ES-I3 (cell line): ENCODE results near the gene KCTD4.

Experiments
- H3K36me3 ChIP-seq: 2 replicates; pipeline ENCODE4 v1.6.1; 2013; ENCODE audit warnings: mild to moderate bottlenecking, low read length, control low read depth, moderate library complexity; ENCODE audit not compliant: insufficient read depth
- H3K4me1 ChIP-seq: 2 replicates; pipeline ENCODE4 v1.6.1; 2013; ENCODE audit warnings: mild to moderate bottlenecking, control low read depth, low read length; ENCODE audit not compliant: insufficient read depth
- H3K9ac ChIP-seq: 2 replicates; pipeline ENCODE4 v1.6.1; 2013; ENCODE audit warnings: low read depth, mild to moderate bottlenecking, low read length, moderate library complexity
- H3K9me3 ChIP-seq: 2 replicates; pipeline ENCODE4 v1.6.1; 2013; ENCODE audit warnings: mild to moderate bottlenecking, low read length, moderate library complexity; ENCODE audit not compliant: control insufficient read depth, insufficient read depth

KCTD4 gene

GRCh38 chr13:45224176-45224575 is 23.3 kb upstream of the KCTD4 start:
- Histone ChIP-seq H3K36me3 (no peaks in the 10 kb centered on the region; the same call in 1 of the 2 replicates), H3K9me3 (no peaks in the 10 kb centered on the region), H3K9ac (no peak overlapping the region), H3K4me1 (peaks cover 13% of the 10 kb centered on the region)

DNA sequence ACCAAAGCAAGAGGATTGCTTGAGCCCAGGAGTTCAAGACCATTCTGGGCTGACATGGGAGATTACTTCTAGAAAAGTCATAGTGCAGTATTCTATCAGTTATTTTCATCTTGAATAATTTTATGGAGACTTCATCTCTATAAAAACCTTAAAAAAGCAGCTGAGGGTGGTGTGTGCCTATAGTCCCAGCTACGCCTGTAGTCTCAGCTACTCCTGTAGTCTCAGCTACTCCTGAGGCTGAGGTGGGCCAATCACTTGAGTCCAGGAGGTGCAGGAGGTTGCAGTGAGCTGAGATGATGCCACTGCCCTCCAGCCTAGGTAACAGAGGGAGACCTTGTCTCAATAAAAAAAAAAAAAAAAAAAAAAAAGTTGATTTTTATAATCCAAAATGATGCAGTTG is 22.1 kb upstream of the KCTD4 start:
- H3K9me3 ChIP-seq: no peaks in the 10 kb centered on the region
- no peaks in the 10 kb centered on the region; the same call in 1 of the 2 replicates for H3K36me3 ChIP-seq
- H3K9ac ChIP-seq: no peak overlapping the region
- peaks cover 24% of the 10 kb centered on the region for H3K4me1 ChIP-seq

DNA sequence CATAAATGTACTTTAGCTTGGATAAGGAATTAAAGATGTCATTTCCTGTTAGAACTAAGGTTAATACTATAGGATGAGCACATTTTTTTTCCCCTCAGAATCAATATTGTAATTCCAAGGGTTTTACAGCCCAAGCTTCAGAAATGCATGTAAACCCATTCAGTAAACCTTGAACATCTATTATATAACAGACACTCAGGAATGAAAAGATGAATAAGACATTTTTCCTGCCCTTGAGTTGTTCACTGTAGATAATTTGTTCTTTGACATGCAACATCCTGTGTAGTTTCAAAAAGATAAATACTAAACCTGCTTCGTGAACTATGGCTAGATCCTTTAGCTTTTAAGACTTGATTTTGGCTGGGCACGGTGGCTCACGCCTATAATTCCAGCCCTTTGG is 21.7 kb upstream of the KCTD4 start:
- Histone ChIP-seq H3K36me3 (no peaks in the 10 kb centered on the region; the same call in 1 of the 2 replicates), H3K4me1 (peaks cover 24% of the 10 kb centered on the region), H3K9ac (no peak overlapping the region), H3K9me3 (no peaks in the 10 kb centered on the region)

GRCh38 chr13:45220403-45220802 is 19.6 kb upstream of the KCTD4 start:
- Histone ChIP-seq H3K4me1 (peaks cover 20% of the 10 kb centered on the region), H3K9ac (no peak overlapping the region), H3K36me3 (no peaks in the 10 kb centered on the region; the same call in 1 of the 2 replicates), H3K9me3 (no peaks in the 10 kb centered on the region)

- H3K9me3 ChIP-seq: no peaks in the 10 kb centered on the region
Observed at GRCh38 chr13:45219938-45220375, 19.1 kb upstream of the KCTD4 start.

GRCh38 chr13:45219123-45219891 is 18.5 kb upstream of the KCTD4 start:
- Histone ChIP-seq H3K9me3 (no peaks in the 10 kb centered on the region), H3K36me3 (no peaks in the 10 kb centered on the region; the same call in 1 of the 2 replicates), H3K9ac (no peak overlapping the region), H3K4me1 (peaks cover 20% of the 10 kb centered on the region)

More at GRCh38 chr13:45219938-45220375, 19.1 kb upstream of the KCTD4 start:
- H3K4me1 ChIP-seq: peaks cover 20% of the 10 kb centered on the region
- H3K9ac ChIP-seq: no peak overlapping the region
- no peaks in the 10 kb centered on the region; the same call in 1 of the 2 replicates for H3K36me3 ChIP-seq

GRCh38 chr13:45218689-45219088 is 17.8 kb upstream of the KCTD4 start:
- H3K4me1 ChIP-seq: peaks cover 20% of the 10 kb centered on the region
- no peaks in the 10 kb centered on the region; the same call in 1 of the 2 replicates for H3K36me3 ChIP-seq
- no peak overlapping the region for H3K9ac ChIP-seq
- no peaks in the 10 kb centered on the region for H3K9me3 ChIP-seq

DNA sequence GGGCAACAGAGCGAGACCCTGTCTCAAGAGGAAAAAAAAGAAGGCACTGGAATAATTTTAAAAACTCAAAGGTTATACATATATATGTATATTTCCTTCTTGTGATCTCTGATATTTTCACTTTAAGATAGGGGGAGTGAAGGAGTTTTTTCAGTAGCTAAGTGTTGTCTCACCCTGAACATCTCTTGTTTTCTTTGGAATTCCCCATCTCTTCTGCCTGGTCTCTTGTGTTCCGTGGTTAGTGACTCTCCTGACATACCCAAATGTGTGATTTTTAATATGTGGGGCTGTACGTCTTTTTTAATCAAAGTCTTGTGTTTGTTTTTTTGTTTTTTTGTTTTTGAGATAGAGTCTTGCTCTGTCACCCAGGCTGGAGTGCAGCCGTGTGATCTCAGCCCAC is 15.3 kb upstream of the KCTD4 start:
- H3K4me1 ChIP-seq: peaks cover 20% of the 10 kb centered on the region
- H3K9me3 ChIP-seq: no peaks in the 10 kb centered on the region
- no peak overlapping the region for H3K9ac ChIP-seq
- no peaks in the 10 kb centered on the region for H3K36me3 ChIP-seq

DNA sequence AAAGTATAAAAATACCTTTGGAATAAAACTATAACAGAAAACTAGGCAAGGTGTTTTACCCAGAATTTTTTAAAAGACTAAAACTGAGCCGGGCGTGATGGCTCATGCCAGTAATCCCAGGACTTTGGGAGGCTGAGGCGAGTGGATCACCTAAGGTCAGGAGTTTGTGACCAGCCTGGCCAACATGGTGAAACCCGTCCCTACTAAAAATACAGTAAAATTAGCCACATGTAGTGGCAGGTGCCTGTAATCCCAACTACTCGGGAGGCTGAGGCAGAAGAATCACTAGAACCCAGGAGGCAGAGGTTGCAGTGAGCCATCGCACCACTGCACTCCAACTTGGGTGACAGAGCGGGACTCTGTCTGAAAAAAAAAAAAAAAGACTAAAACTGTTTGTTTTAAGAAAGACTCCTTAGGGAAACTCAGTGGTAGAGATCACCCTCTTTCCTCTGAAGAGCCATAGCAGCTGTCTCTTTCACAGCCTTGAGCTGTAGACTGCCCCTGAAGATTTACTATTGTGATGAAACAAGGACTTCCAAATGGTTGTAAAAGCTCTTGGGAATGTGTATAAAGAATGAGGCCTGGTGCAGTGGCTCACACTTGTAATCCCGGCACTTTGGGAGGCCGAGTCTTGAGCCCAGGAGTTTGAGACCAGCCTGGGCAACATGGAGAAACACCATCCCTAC is 14.7 kb upstream of the KCTD4 start:
- H3K9ac ChIP-seq: no peak overlapping the region
- no peaks in the 10 kb centered on the region for H3K9me3 ChIP-seq
- H3K36me3 ChIP-seq: no peaks in the 10 kb centered on the region
- H3K4me1 ChIP-seq: peaks cover 20% of the 10 kb centered on the region

DNA sequence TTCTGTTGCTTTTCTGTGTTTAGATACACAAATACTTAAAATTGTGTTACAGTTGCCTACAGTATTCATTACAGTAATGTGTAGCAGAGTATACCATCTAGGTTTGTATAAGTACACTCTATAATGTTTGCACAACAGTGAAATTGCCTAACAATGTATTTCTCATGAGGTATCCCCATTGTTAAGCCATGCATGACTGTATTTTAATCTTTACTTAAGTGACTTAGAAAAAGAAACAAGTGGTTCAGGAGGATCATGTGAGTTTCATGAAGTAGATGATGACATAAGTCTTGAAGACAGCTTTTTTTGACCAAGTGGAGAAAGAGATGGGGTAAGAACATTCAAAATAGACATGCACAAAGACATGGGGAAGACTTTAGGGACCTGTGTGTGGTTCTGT is 8.4 kb upstream of the KCTD4 start:
- Histone ChIP-seq H3K9me3 (no peaks in the 10 kb centered on the region), H3K36me3 (peaks cover 7% of the 10 kb centered on the region; the same call in 1 of the 2 replicates), H3K4me1 (peaks cover 4% of the 10 kb centered on the region; the same call in 1 of the 2 replicates), H3K9ac (no peak overlapping the region)

DNA sequence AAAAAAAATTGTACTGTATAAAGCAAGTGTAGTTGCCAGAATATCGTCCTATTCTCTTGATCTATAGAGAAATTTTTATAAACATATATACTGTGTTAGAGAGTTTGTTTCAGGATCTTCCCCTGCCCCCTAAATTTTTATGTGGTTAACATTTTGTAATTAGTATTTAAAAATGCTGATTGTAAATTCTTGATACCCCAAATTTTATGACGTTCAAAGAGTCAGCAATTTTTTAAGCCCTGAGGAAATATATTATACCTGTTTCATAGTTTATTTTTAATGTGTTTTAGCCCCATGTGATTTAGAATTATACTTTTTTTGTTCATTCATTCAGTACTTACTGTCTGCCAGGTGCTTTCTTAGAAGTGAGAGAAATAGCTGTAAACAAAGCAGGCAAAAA is 7.3 kb upstream of the KCTD4 start:
- Histone ChIP-seq H3K9ac (no peak overlapping the region), H3K9me3 (no peaks in the 10 kb centered on the region), H3K4me1 (peaks cover 4% of the 10 kb centered on the region; the same call in 1 of the 2 replicates), H3K36me3 (peaks cover 7% of the 10 kb centered on the region; the same call in 1 of the 2 replicates)

DNA sequence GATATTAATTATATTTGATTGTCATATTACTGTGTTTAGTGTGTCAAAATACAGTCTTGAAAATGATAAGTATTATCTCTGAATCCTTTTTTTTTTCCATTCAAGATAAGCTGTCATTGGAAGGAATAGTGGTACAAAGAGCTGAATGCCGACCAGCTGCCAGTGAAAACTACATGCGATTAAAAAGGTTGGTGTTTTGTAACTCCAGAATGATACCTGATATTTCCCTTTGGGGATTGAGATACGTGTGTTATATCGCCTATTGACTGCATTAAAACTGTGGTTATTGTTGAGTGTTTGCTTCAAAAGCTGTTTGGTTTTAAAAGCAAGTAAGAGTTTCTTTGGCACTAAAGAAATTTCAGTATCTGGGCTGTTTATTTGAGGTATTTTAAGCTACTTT is 6.5 kb upstream of the KCTD4 start:
- H3K9ac ChIP-seq: no peak overlapping the region
- peaks cover 4% of the 10 kb centered on the region; the same call in 1 of the 2 replicates for H3K4me1 ChIP-seq
- peaks cover 7% of the 10 kb centered on the region; the same call in 1 of the 2 replicates for H3K36me3 ChIP-seq
- no peaks in the 10 kb centered on the region for H3K9me3 ChIP-seq

GRCh38 chr13:45206340-45206739 is 5.5 kb upstream of the KCTD4 start:
- Histone ChIP-seq H3K4me1 (peaks cover 4% of the 10 kb centered on the region; the same call in 1 of the 2 replicates), H3K9ac (no peak overlapping the region), H3K9me3 (no peaks in the 10 kb centered on the region), H3K36me3 (peaks cover 7% of the 10 kb centered on the region; the same call in 1 of the 2 replicates)

- Histone ChIP-seq H3K9me3 (no peaks in the 10 kb centered on the region), H3K36me3 (peaks cover 6% of the 10 kb centered on the region; the same call in 1 of the 2 replicates), H3K9ac (no peak overlapping the region), H3K4me1 (peaks cover 4% of the 10 kb centered on the region; the same call in 1 of the 2 replicates)
Observed at GRCh38 chr13:45205124-45205523, 4.3 kb upstream of the KCTD4 start.
